ENCODE measurements around the gene BABAM2.

DNA sequence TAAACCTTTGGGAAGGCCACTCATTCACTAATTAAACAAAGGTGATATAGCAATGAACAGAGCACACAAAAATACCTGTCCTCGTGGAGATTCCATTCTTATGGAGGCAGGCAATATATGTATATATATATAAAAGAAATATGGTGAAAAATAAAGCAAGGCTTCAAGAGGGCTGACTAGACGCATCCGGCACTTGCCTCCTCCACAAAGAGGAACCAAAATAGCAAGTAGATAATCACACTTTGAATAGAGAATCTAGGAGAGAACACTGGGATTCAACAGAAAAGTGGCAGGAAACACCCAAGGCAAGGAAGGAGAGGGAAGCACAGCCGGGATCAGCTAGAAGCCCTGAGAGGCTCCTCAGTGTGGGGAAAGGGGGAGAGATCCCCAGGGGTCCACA lies 283.7 kb downstream of the BABAM2 start:
- TF ChIP-seq POLR2AphosphoS5 (IDR thresholded peaks at IDR 0.05) (no peak), CTCF (IDR thresholded peaks at IDR 0.05) (no peak)

Data from transverse colon (tissue), 4 donors.